GM19035 (cell line): ENCODE measurements around the gene MGAT5.

Experiments
- ATAC-seq: cut with Tn5 transposase; IDR thresholded peaks from one replicate; pipeline ENCODE4 v1.9.1; 2021; ENCODE audit not compliant: unreplicated experiment

MGAT5 gene, protein sequence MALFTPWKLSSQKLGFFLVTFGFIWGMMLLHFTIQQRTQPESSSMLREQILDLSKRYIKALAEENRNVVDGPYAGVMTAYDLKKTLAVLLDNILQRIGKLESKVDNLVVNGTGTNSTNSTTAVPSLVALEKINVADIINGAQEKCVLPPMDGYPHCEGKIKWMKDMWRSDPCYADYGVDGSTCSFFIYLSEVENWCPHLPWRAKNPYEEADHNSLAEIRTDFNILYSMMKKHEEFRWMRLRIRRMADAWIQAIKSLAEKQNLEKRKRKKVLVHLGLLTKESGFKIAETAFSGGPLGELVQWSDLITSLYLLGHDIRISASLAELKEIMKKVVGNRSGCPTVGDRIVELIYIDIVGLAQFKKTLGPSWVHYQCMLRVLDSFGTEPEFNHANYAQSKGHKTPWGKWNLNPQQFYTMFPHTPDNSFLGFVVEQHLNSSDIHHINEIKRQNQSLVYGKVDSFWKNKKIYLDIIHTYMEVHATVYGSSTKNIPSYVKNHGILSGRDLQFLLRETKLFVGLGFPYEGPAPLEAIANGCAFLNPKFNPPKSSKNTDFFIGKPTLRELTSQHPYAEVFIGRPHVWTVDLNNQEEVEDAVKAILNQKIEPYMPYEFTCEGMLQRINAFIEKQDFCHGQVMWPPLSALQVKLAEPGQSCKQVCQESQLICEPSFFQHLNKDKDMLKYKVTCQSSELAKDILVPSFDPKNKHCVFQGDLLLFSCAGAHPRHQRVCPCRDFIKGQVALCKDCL

DNA sequence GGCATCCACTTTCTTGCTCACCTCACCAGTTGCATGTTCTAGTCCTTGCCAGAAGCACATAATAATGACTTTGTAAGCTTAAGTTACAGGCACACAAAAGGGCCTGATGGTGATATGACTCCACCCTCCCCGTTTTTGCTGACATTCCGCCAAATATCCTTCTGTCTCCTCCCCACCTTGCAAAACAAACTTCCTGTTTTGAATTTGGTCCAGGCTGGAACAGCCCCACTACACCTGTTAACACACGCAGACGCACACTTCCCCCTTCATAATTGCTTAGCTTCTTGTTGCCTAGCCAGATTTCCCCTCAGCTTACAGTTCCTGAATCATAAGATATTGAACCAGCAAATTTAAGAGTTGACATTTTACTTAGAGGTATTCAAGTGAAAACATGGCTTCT lies at the start of gene MGAT5:
TSS of gene MGAT5 (plus strand) at position 269 of the 400 bp plus-strand sequence. CDS start 332 bp downstream, outside the sequence.
- ATAC-seq = peak; percentile 10

DNA sequence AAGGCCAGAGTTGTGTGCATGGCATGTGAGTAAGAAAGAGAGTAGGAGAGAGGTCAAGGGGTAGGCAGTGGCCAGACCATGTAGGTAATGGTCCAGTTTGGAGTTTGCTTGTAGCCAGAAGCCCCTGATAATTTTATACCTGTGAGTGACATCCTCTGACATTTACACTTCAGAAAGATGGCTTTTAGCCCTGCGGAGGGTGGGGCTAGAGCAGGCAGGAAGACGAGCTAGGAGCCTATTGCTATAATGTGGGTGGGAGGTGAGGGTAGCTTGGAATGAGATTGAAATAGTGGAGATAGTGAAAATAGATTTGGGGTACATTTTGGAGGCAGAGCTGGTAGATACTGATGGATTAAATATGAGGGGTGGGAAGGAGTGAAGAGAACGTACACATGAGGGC lies 48.8 kb upstream of the MGAT5 start:
- no peak for ATAC-seq

DNA sequence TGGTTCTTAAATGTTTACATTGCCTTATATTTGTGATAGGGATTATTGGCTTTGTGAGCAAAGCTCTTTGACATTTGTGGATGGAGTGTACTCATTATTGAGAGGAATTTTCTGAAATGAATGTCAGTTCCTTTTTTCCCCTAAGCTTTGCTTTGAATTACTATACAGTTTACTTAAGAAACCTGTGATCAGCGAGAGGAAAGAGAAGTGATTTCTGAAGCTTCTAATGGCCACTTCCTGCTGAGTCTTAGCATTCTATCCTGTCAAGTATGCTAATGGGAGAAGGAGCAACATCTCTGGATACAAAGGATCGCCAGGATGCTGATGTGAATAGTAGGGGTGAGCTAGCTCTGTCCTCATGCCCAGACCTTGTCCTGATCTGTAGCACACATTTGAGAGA lies 47.8 kb upstream of the MGAT5 start:
- no peak for ATAC-seq

DNA sequence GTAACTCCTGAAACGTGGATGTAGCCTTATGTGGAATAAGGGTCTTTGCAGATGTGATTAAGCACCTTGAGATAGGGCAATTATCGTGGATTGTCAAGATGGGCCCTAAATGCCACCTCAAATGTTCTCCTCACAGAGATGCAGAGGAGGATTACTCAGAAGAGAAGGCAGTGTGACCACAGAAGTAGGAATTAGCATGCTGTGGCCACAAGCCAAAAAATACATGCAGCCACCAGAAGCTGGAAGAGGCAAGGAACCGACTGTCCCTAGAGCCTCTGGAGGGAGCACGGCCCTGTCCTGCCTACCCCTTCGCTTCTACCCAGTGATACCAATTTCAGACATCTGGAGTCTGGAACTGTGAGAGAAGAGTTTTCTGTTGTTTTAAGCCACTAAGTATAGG lies 47.3 kb upstream of the MGAT5 start:
- no peak for ATAC-seq

DNA sequence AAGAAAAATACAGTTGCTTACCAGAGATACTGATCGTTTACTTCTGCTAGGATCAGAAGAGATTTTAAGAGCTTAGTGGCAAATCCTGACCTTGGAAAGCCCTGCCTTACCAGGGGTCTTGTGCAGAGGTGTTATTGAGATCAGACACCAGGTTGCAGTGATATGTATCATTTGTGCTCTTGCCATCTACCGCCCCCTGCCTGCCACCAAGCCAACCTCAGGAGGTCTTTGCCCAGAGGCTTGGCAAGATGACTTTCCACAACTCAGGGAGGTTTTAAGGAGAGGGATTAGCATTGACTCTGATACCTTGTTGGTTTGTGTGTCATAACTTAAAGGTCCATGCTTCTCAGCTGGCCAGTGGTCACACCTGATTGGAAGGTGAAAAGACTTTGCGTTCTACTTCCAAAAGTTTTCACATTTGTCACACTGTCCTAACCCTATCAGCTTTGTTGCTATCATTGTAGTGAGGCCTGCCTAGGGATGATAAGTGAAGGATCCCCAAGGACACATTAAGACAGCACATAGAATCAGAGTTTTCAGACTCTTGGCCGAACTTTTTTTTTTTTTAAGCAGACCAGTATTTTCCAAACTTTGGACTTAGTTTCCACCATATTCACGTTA lies 46.2 kb upstream of the MGAT5 start:
- peak; percentile 83 for ATAC-seq

DNA sequence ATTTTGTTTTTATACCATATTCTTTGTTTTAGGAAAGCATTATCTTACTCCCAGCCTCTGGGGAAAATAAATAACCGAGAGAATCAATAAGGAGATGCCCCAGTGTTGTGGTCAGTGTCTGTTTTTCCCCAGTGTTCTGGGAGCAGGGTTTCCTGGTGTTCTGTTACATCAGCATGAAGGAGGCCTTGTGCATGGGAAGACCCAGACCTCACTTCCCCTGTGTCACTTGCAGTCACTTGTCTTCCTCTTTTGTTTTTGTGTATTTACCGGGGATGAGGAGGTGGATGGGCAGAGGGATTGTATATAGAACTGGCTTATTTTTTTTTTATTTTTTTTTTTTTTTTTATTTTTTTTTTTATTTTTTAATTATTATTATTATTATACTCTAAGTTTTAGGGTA lies 45.0 kb upstream of the MGAT5 start:
- no peak for ATAC-seq

DNA sequence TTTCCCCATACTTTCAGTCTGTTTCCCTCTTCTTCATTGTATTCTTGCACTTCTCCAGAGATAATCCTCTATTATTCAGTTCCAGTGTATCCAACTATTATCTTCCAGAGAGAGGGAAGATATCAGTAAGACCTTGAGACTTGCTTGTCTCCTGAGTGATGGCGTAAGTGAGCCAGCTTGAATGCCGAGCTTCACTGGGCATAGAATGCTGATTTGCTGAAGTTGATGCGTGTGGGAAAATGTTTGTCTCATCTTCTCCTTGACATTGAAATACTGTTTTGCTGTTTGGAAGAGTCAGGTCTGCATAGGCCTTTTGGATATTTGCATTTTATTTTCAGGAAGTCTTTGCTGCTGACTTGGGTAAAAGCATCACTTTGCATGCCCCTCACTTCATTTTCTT lies 41.1 kb upstream of the MGAT5 start:
- ATAC-seq = no peak

DNA sequence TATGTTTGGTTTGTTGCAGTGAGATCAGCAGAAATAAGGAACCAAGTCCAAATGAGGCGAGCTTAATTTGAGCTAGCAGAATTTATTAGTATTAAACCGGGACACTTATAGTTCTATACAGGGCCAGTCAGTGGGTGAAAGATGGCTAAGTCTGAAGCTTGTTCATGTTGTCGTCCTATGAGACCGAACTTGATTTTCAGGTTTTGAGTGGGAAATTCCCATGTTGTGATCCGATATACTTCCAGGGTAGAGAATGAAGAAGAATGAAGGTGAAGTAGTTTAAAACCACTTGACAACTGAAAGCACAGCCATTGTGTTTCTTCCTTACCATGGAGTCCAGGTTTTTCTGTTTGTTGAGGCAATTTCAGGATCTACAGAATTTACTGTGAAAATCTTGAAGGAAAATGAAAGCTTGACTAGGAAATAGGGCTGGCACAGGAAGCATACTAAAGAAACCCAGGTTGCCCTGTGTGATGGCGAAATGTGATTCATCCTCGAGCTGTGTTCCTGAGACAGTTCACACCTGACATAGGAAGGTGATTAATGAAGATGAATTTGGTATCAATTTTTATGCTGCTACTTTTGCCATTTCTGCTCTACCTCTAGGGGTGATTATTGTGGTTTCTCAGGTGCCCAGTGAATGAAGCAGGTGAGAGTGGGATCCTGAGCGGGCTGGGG lies 37.6 kb upstream of the MGAT5 start:
- no peak for ATAC-seq

DNA sequence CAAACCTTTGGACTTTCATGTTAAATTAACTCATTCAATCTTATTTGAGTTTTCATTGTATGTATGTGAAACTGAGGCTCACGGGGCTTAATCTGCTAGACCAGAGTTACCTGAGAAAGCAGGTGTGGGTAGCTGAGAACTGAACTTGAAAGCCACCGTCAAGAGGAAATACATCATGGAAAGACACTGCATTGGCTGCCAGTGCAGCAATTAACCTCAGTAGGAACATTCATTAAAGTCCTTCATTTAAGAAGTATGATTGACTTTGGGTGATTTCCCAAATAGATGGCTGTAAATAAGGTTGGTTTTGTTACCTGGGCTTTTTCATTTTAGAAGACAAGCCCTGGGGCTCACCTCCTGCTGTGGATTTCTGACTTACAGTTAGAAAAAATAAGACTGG lies 36.5 kb upstream of the MGAT5 start:
- ATAC-seq = peak; percentile 9

DNA sequence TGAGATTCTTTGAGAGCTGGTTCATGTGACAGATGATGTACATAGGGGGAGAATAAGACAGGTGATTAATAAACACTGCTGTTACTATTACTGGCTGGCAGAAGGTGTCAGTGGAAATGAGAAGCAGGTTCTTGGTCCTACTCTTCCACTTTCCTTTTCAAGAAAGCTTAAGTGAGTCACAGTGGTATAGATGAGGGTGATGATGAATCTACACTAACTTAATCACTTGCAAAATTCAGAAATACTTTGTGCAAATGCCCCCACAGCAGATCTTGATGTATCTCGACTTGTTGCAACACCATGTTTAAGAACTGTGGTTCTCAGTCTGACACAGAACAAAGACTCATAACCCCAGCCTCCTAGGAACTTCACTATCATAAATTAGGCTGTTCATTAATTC lies 35.9 kb upstream of the MGAT5 start:
- peak; percentile 78 for ATAC-seq

DNA sequence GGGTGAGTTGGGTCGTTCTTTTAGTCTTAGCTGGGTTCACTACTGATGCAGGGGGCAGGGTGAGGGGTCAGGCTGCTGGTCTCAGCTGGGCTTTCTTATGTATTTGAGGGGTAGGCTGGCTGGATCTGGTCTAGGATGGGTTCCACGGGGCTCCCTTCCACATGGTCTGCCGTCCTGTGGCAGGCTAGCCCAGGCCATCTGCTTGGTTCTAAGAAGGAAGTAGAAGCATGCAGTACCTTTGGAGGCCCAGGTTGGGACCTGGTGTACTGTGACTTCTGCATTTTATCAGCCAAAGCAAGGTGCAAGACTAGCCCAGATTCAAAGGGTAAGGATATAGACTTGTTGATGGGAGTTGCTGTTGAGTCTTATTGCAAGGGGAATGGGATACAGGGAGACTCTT lies 35.5 kb upstream of the MGAT5 start:
- peak; percentile 26 for ATAC-seq

DNA sequence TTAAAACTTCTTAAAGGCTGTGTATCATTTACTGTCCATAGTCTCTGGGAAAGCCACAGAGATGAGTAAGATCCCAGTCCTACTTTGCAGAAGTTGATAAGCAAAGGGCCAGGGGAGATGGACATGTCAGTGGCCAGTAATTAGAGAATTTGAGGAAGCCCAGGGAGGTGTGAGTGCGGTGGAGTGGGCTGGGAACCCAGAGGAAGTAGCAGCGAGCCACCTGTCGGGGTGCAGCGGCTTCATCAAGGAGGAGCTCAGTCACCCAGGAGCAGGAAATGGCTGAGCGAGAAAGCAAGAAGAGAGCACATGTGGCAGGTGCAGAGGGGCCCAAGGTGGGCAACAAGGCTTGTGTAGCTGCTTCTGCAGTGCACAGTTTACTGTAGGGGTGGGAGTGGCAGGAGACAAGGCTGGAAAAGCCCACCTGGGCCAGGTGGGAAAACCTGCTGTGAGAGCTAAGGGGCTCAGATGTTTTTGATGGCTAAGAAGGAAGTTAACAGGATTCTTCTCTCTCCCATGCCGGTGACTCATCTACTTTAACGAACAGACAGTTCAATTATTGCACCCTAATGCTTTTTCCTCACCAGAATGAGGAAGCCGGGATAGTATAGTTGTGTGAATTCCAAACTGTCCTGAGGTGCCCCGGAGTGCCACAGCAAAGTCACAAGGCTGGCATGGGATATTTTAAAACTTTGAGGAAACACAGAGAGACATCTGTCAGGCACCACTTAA lies 34.8 kb upstream of the MGAT5 start:
- no peak for ATAC-seq

DNA sequence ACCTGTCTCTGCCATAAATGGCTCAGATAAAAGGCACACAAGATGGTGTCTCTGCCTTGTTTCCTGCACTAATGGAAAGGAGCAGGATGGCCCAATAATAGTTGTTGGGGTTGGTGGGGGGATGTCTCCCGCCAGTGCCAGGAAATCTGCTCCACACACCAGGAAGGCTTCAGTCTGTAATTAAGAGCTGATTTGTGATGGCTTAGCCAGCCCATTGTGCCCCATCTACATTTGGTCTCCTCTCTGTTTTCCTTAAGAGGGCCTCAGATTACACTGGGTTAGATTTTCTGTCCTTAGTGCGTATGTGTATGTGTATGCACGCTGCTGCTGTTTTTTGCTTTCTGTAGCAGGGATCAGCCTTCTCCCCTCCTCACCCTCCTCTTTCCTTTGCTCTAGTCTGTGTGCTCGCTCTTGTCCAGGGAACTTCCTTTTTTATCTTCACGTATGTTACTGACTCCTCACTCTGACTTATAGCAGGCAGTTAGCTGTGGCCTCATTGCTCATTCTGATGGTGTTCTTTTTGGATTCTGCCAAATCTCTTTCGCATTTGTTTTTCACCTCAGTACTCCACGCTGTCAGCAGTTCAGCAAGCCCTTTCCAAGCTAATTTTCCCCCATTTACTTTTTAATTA lies 33.4 kb upstream of the MGAT5 start:
- ATAC-seq = no peak

DNA sequence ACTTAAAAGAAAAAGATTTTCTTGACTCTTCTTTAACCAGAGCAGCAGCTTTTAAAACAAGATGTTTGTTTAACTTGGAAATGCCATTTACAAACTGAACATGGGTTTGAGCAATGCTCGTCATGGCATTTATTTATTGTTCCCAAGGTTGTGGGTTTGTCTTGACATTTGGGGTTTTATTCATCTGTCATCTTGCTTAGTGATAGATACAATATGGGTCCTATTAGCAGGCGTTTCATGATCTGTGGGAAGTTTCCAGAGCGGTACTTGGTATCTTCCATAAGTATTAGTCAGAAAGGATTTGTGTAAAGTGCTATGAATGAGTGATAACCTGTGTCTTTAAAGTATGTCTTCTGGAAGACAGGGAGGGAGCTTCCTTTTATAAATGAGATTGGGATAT lies 29.9 kb upstream of the MGAT5 start:
- ATAC-seq = no peak

DNA sequence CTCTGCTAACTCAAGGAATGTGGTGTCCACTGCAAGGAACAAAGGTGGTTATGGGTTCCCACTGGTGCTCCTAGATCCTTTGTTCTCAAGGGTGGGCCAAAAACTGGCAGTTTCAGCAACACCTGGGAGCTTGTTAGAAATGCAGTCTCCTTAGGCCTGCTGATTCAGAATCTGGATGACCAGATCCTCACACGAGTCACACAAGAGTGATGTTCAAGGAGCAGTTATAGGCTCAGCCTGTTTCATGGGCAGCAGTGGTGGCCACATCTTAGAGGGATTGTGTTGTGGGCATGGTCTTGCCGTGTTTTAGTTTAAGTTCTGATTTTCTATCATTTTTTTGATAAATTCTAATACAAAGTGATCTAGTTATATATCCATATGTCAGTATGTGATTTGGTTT lies 28.7 kb upstream of the MGAT5 start:
- no peak for ATAC-seq

DNA sequence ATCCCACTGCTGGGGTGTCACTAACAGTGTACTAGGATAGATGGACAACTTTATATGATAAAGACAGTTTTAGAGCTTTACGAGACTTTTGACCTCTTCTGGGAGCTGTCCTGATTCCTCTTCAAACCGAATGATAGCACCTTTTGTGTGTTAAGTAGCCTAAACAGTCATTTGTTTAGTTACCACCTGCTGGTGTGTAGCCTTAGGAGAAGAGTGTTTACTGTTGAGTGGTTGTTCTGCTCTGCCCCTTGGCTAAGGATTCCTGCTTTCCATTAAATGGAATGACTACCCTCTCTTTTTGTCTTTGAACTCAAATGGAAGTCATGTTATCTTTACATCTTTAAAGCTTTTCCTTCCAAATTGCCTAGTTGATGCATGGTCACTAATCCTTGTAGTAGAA lies 28.0 kb upstream of the MGAT5 start:
- no peak for ATAC-seq

DNA sequence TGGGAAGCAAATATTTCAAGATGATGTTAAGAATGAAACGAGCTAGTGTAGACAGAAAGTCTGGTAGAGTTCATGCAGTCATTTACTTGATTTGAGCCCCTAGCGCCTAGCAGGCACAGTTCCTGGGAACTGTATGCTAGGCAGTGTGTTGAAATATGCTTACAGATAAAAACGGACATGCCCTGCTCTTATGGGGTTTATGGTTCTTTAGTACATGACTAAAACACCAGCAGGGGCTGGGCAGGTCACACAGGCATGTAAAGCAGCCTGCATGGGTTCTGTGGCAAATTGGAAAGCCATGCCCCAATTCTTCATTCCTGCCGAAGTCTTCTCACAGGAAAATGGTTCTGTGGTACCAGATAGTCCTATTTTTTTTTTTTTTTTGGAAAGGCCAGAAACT lies 27.3 kb upstream of the MGAT5 start:
- ATAC-seq = no peak

DNA sequence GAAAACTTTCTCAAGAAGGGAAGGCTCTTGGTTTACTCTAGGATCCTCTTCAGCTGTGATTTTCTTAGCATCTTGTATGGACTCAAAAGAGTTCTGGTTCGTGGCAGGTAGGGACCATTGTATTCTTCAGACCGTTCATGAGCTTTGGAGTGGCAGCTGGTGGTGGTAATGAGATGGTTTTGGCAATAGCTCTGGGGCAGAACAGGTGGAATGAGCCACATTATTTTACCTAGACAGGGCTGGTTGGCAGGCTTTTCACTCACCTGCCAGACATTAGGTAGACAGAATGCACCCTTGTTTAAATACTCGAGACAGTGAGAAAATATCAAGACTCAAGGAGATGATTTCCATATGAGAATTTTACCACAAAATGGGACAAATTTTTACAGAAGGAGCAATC lies 26.2 kb upstream of the MGAT5 start:
- no peak for ATAC-seq

DNA sequence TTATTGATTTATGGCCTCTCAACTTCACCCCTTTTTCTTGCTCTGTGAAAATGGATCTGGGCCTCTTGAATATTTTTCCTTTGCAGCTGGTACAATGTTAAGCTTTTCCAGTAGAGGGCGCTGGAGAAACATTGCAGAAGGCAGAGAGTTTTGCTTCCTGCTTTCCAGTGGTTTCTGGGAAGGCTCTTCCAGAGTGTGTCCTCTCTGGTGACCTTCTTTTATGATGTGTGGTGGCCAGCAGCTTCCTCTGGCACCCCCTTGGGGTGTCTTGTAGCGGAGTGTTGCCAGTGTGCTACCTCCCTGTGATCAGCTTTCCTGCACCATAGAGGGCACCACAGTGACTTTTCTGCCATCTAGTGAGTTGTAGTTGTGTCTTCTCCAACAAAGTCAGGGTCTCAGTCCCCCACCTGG lies 25.4 kb upstream of the MGAT5 start:
- ATAC-seq = no peak

DNA sequence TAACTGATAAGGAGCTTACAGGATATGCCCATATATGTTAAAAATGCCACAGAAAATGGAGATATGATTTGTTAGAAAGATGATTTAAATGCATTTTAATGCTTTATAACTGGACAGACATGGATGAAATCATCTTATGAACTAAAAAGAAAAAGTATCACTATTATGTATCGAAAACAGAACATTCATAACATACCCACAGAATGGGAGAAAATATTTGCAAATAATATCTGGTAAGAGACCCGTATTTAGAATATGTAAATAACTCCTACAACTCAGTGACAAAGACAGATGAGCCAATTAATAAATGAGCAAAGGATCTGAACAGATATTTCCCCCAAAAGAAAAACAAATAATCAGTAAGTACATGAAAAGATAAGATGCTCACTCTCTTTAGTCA lies 24.3 kb upstream of the MGAT5 start:
- no peak for ATAC-seq
